HG02763 (cell line): ENCODE results near the gene MAOA.
A peak's percentile ranks its signal among the peaks of the same experiment; 100 is the strongest.
"Not testable (repeated sequence)": the region's sequence is repeated elsewhere in the genome, so short reads cannot be mapped to it uniquely, and the experiment has no call there.

Experiments used
- ATAC-seq: cut with Tn5 transposase; IDR thresholded peaks from one replicate; pipeline ENCODE4 v1.9.1; 2021; ENCODE audit warnings: mild to moderate bottlenecking, moderate library complexity; ENCODE audit not compliant: unreplicated experiment

The MAOA gene

DNA sequence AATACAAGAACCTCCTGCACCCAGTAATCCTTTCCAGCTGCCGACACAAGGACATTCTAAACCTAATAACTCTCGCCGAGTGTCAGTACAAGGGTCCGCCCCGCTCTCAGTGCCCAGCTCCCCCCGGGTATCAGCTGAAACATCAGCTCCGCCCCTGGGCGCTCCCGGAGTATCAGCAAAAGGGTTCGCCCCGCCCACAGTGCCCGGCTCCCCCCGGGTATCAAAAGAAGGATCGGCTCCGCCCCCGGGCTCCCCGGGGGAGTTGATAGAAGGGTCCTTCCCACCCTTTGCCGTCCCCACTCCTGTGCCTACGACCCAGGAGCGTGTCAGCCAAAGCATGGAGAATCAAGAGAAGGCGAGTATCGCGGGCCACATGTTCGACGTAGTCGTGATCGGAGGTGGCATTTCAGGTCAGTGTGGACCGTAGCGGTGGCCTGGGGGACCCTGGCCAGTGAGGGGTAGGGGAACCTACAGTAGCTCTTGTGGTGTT lies at the start of gene MAOA:
Gene MAOA (plus strand): TSS at position 295 of the 490 bp plus-strand sequence. CDS start 43 bp downstream, at position 338.
- ATAC-seq = no peak

DNA sequence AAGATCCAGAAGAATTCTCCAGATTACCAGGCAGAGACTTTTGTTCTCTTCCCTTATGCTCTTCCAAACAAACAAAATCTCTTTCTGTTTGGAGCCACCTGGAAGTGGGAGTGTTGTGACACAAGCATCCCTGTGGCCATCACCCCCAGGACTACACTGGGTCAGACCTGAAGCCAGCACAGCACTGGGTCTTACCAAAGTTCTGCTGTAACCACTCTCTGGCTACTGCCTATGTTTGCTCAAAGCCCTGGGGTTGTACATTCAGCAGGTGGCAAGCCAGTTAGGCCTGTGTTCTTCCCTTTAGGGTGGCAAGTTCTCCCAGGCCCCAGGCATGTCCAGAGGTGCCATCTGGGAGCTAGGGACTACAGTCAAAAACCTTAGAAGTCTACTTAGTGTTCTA lies 43.7 kb upstream of the MAOA start:
- no peak for ATAC-seq

DNA sequence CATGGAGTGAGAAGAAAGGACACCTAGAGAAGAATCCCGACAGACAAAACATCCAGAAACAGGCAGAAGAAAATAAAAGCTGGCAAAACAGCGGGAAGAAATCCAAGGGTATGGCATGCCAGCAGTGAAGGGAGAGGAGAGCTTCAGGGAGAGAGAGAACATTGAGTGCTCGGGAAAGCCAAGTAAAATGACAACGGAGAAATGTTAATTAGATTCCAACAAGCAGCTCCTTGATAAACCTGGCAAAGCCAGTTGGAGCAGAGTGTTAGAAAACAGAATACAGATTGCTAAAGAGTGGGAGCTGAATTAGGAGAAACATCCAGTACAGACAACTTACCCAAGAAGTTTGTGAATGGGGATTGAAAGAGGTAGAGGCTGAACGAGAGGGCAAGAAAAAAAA lies 40.4 kb upstream of the MAOA start:
- no peak for ATAC-seq

DNA sequence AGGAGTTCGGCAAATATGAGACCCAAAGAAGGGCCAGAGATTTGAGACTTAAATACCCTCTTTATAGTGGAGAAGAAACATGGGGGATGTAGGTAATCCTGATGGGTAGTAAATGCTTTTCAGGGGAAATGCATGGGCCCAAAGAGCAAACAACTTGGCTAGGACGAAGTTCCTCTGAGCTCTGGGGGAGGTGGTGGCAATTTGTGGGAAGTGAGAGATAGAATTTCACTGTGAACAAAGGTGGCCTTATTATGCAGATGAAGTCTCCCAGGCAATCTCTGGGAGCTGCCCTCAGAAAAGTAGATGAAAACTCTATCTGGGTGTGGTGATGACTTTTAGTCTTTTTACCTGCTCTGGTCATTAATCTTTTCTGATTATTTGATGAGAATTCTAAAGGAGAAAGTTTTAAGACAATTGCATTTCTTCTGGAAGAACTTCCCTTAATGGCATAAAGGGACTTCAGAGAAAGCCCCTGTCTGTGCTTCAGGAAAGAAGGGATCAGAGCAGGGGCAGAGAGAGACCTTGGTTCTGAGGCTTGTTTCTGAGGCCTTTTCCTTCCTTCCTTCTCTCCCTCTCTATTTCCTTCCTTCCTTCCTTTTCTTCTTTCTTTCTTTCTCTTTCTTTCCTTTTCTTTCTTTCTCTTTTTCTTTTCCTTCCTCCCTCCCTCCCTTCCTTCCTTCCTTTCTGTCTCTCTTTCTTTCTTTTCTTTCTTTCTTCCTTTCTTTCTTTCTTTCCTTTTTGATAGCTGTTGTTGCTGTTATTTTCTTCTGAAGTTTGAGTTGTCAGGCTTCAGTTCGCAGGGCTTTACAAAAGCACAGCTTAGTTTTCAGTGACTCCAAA lies 37.5 kb upstream of the MAOA start:
- ATAC-seq = no peak

DNA sequence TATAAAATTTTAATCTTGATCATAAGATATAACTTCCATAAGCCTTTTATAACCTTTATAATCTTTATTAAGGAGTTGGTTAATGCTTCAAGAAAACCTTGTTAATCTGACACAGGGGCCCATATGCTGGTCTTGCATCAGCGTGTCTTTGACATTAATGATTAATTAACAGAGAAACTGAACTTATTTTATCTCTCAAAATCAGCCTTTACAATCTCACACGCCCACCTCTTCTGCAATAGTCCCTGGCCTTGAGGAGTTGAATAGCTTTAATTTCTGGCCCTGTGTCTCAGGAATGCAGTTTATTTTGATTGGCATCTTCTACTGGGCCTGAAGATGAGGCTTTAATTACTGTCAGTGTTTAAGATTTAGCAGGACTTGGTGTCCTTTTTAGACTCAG lies 36.2 kb upstream of the MAOA start:
- ATAC-seq = not testable (repeated sequence)

DNA sequence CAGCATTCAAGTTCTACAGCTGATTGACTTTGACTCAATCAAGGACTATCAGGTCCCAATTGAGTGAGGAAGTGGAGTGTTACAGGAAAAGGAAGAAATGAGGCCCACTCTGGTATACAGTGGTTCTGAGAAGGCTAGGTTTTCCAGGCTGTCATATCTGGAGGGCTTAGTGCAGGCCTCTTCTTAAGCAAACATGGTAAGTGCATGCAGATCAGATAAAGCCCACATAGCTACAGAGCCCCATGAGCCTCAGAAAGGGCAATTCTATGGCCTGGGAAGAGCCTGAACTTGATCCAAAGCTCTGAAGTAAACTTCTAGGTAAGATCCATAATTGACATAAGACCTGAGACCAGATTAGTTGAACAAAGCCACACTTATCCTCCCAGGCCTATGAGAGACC lies 29.0 kb upstream of the MAOA start:
- no peak for ATAC-seq

DNA sequence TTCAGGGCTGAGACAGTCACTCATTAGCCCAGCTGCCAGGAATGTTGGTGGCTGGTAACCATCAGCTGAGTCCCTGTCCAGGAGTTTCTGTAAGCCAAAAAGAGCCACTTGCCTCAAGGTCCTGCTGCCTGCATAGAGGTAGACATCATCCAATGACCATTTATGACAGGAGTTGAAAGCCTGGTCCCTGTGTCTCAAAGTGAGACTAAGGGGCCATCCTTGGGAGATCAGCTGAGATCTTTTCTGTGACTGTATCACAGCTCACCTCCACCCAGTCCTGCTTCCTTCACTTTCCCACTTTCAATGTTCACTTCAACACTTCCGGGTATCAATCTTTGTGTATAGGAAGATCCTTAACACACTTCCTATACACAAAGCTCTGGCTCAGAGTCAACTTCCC lies 28.4 kb upstream of the MAOA start:
- ATAC-seq = no peak

DNA sequence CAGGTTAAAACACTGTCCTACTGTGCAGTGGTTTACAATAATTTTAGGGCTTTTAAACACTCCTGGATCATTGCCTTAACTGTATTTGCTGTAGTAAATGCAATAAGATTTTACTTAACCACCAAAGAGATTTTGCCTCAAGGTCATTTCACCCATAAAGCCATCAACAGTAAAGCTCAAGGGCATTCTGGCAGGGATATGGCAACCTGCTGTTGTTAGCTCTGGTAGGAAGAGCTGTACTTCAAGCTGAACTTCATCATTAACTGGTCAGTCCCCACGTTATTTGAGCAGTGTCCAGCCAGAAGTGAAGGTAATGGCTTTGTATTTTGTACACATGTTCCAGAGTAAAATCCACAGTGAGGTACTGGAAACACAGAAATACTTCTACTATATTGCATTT lies 26.9 kb upstream of the MAOA start:
- ATAC-seq = no peak

DNA sequence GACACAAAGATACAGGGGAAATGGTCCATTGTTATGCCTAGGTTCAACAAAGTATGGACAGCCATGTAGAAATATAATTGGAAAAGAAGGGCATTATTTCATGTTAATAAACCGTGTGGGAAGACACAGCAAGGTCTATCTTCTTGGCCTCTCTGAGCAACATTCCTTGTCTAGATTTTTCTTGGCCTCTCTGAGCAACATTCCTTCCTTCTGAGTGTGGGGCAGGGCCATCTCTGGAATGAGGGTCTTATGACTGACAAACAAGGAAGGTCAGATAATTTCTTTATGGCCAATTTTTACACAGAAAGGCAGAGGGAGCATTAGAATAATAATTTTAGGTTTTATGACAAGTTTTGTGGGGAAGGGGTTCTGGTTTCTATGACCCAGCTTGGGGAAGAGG lies 24.3 kb upstream of the MAOA start:
- no peak for ATAC-seq

DNA sequence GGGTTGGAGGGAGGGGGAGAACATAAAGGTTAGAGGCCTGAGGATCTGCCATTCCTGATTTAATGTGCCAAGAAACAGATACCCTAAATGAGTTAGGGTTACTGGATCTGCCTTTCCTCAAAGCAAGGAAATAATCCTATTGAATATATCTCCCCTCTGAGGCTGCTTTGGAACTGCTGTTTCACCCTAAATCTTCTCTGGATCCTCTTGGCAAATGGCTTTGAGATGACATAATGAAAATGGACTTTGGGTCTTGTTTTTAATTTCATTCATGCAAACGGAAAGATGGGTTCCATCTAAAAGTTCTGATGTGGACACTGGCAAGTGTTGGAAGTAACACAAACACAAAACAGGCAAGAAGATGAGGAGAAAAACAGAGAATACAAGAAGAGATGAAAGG lies 23.0 kb upstream of the MAOA start:
- no peak for ATAC-seq

DNA sequence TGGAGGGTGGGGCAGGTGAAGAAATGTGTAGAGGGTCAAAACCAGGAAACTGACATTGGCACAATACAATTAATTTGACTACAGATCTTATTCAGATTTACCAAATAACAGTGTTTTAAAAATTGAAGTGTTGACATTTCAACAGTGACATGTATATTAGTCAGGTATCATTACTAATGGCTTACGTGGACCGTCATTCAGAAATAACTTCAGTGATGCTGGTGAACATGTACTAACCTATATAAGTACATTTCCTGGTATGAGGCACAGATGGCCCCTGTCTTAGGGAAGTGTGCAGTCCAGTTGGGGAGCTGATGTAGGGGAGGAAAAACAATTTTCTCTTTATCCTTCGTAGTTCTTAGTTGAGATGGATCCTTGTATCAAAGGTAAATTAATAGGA lies 22.3 kb upstream of the MAOA start:
- no peak for ATAC-seq

DNA sequence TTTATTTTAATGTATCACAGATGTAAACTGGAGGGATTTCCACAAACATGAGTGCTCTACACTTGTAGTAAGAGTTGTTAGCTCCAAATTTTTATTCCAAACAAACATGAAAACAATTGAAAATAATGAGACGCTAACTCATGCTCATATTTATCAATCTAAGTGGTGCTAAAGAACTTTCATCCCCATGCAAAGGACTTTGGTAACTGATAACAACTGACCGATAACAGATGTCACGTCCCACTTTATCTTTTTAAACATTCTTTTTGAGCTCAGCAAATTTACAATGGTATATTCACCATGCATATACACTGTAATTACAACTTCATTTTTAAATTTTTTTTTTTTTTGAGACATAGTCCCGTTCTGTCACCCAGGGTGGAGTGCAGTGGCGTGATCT lies 15.6 kb upstream of the MAOA start:
- ATAC-seq = no peak

DNA sequence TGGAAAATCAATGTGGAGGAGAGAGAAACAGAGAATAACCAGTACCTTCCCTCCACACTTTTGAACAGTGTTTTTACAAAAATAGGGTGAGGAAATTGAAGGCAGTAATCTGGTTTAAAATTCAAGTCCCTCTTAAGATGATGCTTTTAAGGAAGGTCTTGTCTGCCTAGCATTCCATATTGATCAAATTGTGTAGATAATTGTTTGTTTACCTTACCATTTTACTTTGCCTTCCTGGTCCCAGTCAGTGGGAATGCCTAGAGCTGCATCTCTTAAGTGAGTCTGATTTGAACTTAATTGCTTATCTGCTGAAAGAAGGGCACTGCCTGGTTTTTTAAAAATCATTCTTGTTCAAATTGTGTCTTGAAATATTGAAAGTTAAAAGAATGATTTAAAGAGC lies 14.4 kb upstream of the MAOA start:
- no peak for ATAC-seq

DNA sequence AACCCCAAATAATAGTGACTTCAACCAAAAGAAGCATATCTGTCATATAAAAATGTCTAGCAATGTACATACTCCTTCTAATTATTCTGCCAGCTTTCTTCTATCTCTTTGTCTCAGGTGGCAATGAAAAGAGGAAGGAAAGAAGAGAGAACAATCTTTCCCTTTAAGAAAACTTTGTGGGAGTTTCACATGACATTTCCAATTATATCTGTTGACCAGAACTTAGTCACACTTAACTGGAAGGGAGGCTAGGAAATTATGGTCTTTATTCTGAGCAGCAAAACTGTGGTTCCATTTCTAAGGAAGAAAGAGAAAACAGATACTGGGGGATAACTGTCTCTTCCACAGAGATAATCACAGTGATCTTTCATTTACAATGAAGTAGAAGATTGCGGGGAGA lies 12.9 kb upstream of the MAOA start:
- no peak for ATAC-seq

DNA sequence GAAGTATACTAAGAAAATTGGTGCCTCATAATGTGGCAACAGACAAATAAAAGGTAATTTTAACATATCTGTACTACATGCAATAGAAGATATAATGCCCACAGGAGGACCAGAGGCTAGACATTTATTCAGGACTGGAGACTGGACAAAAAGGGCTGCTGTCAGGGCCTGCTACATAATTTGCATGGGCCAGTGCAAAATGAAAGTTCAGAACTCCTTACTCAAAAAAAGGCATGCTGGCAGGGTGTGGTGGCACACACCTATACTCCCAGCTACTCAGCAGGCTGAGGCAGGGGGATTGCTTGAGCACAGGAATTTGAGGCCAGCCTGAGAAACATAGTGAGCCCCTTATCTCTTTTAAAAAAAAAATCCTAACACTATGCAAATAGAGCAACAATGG lies 12.4 kb upstream of the MAOA start:
- ATAC-seq = no peak

DNA sequence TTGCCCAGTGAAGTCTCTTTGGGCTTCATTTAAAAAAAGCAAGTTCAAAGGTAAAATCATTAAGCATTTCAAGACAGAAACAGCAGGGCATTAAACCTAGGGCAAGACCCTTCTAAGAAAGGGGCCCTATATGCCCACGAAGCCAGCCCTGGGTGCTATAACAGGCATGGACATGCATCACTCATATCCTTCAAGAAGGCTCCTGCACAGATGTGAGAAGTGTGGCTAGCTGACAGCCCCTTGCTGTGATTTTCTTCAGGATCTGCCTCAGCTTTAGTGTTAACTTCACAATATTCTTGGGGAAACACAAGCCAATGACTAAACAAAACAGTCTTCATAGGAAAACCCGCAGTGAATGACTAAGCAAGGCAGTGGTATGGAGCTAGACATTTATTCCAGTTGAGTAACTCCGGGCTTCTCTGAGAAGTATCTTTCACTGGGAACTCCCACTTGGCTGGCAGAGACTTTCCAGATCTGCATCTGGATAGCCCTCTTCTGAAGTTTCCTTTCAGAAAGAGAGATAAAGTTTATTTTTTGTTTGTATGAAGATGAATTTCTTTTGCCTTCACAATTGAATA lies 11.9 kb upstream of the MAOA start:
- ATAC-seq = no peak

DNA sequence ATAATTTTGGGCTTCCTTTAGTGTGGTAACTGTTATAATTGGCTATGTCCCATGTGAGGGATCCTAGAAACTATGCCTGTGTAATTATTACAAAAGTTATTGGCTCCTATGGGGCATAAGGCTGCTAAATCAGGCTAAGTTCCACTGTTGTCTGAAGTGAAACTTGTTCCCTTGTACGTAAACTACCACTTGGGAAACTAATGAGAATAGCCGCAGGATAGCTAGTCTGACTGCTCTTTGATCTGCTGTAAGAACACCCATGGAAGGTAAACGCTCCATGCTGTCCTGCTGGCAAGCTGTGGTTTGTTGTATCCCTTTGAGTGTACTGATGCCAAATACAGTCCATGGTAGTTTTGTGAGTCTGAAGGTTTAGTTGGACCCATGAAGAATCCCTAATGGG lies 9.3 kb upstream of the MAOA start:
- ATAC-seq = no peak

DNA sequence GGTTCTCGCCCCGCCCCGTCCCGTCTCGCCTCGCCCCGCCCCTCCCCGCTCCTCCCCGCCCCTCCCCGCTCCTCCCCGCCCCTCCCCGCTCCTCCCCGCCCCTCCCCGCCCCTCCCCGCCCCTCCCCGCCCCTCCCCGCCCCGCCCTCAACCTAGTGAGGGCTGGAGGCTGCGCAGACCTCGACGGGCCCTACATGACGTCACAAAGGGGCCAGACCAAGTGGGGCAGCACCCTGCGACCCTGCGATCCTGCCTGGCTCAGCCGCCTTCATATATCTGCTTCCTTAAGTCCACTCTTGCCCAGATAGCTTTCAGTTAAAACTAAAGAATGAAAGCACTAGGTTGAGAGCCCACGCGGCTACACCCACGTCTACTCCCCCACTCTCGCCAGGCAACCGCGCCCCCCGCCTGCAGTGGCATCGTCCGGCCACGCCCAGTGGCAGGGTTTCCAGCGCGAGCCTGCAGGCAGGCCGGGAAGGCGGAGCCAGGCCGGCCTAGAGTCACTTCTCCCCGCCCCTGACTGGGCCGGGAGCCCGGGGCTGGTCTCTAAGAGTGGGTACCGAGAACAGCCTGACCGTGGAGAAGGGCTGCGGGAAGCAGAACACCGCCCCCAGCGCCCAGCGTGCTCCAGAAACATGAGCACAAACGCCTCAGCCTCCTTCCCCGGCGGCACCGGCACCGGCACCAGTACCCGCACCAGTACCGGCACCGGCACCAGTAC lies 1.5 kb upstream of the MAOA start:
- ATAC-seq = peak; percentile 96

DNA sequence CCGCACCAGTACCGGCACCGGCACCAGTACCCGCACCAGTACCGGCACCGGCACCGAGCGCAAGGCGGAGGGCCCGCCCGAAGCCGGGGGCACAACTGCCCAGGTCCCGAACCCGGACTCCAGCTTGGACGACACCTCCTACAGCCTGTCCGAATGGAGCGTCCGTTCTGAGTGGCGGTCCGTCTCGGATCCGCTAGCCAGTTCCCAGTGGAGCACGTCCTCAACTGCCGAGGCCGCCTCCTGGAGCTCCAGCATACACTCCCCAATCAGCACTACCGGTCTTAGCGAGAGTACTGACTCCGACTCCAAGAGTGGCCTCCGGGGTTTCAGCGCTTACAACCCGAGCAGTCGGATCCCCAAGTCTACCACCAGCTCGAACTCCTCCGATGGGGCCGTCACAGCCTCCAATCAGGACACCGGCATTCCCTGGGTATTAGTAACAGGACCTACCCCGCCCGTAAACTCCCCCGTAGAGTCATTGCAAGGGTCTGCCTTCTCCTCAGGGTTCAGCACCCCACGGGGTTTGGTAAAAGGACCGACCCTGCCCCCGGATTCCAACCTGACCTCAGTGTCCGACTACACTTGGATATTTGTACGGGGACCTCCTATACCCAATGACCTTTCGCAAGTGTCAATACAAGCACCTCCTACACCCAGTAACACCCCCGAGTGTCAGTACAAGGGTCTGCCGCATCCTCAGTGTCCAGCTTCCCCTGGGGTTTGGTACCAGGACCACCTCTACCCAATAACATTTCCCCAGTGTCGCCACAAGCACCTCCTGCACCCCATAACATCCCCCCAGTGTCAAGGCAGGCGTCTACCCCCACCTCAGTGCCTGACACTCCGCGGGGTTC lies 721 bp upstream of the MAOA start:
- peak; percentile 3 for ATAC-seq

DNA sequence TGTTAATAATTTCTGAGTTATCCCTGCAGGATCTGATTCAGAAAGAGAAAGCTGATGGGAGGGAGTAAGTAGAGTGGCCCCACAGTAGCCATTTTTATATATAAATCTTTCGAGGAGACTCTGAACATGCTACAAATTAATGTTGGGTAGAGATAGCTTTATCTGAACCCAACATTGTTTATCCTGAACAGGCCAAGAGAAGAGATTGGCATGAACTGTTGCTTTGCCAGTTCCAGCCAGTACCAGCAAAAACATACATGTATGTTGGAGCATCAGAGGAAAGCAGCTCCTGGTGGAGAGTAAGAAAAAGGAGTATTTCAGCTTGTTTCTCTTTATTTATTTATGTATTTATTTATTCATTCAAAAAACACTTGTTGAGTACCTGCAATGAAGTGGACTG lies 1.6 kb downstream of the MAOA start:
- ATAC-seq = no peak
